ENCODE data around the gene PRUNE2. TPM values are rescaled to one million over a fixed set of nuclear protein-coding genes. Genes with fewer than 3 reads are reported as not detected.
A peak's percentile ranks its signal among the peaks of the same experiment; 100 is the strongest.

The PRUNE2 gene
- total RNA-seq, 4 donors from 2014 or later, result 586 to 728 (median 654) TPM

GRCh38 chr9:76835571-76836283 lies 70.2 kb downstream of the PRUNE2 start:
- WGBS, result 18% methylated on average over 7 of the region's 7 CpGs
- no peaks in the 10 kb centered on the region for H3K27me3 ChIP-seq
- peaks cover 7 to 69% (median 42%) of the 10 kb centered on the region in 4 donors for H3K4me1 ChIP-seq
- H3K27ac ChIP-seq (replicated peaks in 1 of 4), result peak overlapping the region; percentile 87 to 93 (median 88)
- no peaks in the 10 kb centered on the region for H3K9me3 ChIP-seq
- no peak for DNase-seq (ENCODE audit: extremely low spot score)
- H3K4me3 ChIP-seq, result peak overlapping the region in 3 of 4 donors; percentile 26 to 34 (median 27)
- intact Hi-C loops (cut with DNase I), result no loop called here
- TF ChIP-seq POLR2AphosphoS5 (IDR thresholded peaks at IDR 0.05) (peak; percentile 60 to 95), CTCF (IDR thresholded peaks at IDR 0.05) (no peak), POLR2A (IDR thresholded peaks at IDR 0.05; ENCODE audit: low read depth) (no peak), EP300 (IDR thresholded peaks at IDR 0.05) (peak; percentile 79)
- H3K36me3 ChIP-seq, result no peaks in the 10 kb centered on the region

- H3K4me3 ChIP-seq, result no peak overlapping the region
- DNase-seq (ENCODE audit: extremely low spot score), result no peak
- H3K4me1 ChIP-seq, result peaks cover 0 to 36% (median 21%) of the 10 kb centered on the region in 4 donors
- WGBS, result 64% methylated on average over 3 of the region's 3 CpGs
- H3K36me3 ChIP-seq, result peaks cover 0 to 21% (median 9%) of the 10 kb centered on the region in 4 donors
- TF ChIP-seq EP300 (IDR thresholded peaks at IDR 0.05) (no peak), POLR2AphosphoS5 (IDR thresholded peaks at IDR 0.05) (peak in 1 of 2 donors; percentile 22), CTCF (IDR thresholded peaks at IDR 0.05) (no peak), POLR2A (IDR thresholded peaks at IDR 0.05; ENCODE audit: low read depth) (no peak)
- H3K27me3 ChIP-seq, result no peaks in the 10 kb centered on the region
- H3K27ac ChIP-seq (replicated peaks in 1 of 4), result peak overlapping the region; percentile 71 to 93 (median 88)
- no peaks in the 10 kb centered on the region for H3K9me3 ChIP-seq
- intact Hi-C loops (cut with DNase I), result no loop called here
These were observed 77.5 kb downstream of the PRUNE2 start for GRCh38 chr9:76828447-76828846.

- TF ChIP-seq POLR2AphosphoS5 (IDR thresholded peaks at IDR 0.05) (no peak), EP300 (IDR thresholded peaks at IDR 0.05) (no peak), CTCF (IDR thresholded peaks at IDR 0.05) (no peak), POLR2A (IDR thresholded peaks at IDR 0.05; ENCODE audit: low read depth) (no peak)
- WGBS, result 68% methylated on average over 9 of the region's 9 CpGs
- Histone ChIP-seq H3K27me3 (no peaks in the 10 kb centered on the region), H3K4me3 (no peak overlapping the region), H3K27ac (replicated peaks in 1 of 4) (peak overlapping the region; percentile 71 to 93 (median 88)), H3K9me3 (no peaks in the 10 kb centered on the region), H3K36me3 (peaks cover 0 to 21% (median 10%) of the 10 kb centered on the region in 4 donors), H3K4me1 (peaks cover 0 to 36% (median 22%) of the 10 kb centered on the region in 4 donors)
- no peak for DNase-seq (ENCODE audit: extremely low spot score)
- intact Hi-C loops (cut with DNase I), result no loop called here
These were observed 78.4 kb downstream of the PRUNE2 start for GRCh38 chr9:76827296-76828080.

GRCh38 chr9:76820431-76820830 lies 85.5 kb downstream of the PRUNE2 start:
- Histone ChIP-seq H3K4me1 (peaks cover 0 to 68% (median 52%) of the 10 kb centered on the region in 4 donors), H3K36me3 (peaks cover 0 to 13% (median 6%) of the 10 kb centered on the region in 4 donors), H3K27me3 (no peaks in the 10 kb centered on the region), H3K27ac (replicated peaks in 1 of 4) (peak overlapping the region; percentile 78 to 93 (median 85)), H3K4me3 (no peak overlapping the region), H3K9me3 (no peaks in the 10 kb centered on the region)
- TF ChIP-seq POLR2A (IDR thresholded peaks at IDR 0.05; ENCODE audit: low read depth) (no peak), POLR2AphosphoS5 (IDR thresholded peaks at IDR 0.05) (no peak), EP300 (IDR thresholded peaks at IDR 0.05) (no peak), CTCF (IDR thresholded peaks at IDR 0.05) (no peak)
- DNase-seq (ENCODE audit: extremely low spot score), result no peak
- WGBS, result 55% methylated on average over 6 of the region's 6 CpGs
- intact Hi-C loops (cut with DNase I), result no loop called here
